H9 (cell line): ENCODE data around the gene HIPK2. TPM values are rescaled to one million over a fixed set of nuclear protein-coding genes. Genes with fewer than 3 reads are reported as not detected.

Experiments
- DNase-seq: peaks from one replicate; pipeline ENCODE4 v3.0.0-alpha.2; 2017
- H2AFZ ChIP-seq: one replicate; pipeline ENCODE4 v1.6.1; 2013; ENCODE audit warnings: mild to moderate bottlenecking, low read length, control low read depth, moderate library complexity
- H2AK5ac ChIP-seq: 2 replicates; pipeline ENCODE4 v1.6.1; 2013; ENCODE audit warnings: low read length, control low read depth, mixed read lengths; ENCODE audit not compliant: insufficient read length
- H2BK120ac ChIP-seq: one replicate; pipeline ENCODE4 v1.6.1; 2013; ENCODE audit warnings: low read depth, mild to moderate bottlenecking, low read length, control low read depth, inconsistent platforms; ENCODE audit not compliant: poor library complexity, severe bottlenecking
- H2BK12ac ChIP-seq: 2 replicates; pipeline ENCODE4 v1.6.1; 2013; ENCODE audit warnings: low read length, control low read depth, mixed read lengths, low read depth; ENCODE audit not compliant: insufficient read length
- H2BK15ac ChIP-seq: 2 replicates; pipeline ENCODE4 v1.6.1; 2013; ENCODE audit warnings: low read depth, low read length, control low read depth
- H2BK20ac ChIP-seq: one replicate; pipeline ENCODE4 v1.6.1; 2013; ENCODE audit warnings: low read depth, mild to moderate bottlenecking, low read length, control low read depth, inconsistent platforms; ENCODE audit not compliant: poor library complexity, severe bottlenecking
- H2BK5ac ChIP-seq: 2 replicates; pipeline ENCODE4 v1.6.1; 2013; ENCODE audit warnings: low read length, control low read depth, mixed read lengths; ENCODE audit not compliant: insufficient read length
- H3K14ac ChIP-seq: 2 replicates; pipeline ENCODE4 v1.6.1; 2013; ENCODE audit warnings: low read length, control low read depth; ENCODE audit not compliant: insufficient read depth
- H3K18ac ChIP-seq: 2 replicates; pipeline ENCODE4 v1.6.1; 2013; ENCODE audit warnings: low read depth, mild to moderate bottlenecking, mixed read lengths, low read length, control low read depth; ENCODE audit not compliant: insufficient read length
- H3K23ac ChIP-seq: 2 replicates; pipeline ENCODE4 v1.6.1; 2013; ENCODE audit warnings: low read length, control low read depth, mixed read lengths, low read depth; ENCODE audit not compliant: insufficient read length
- H3K23me2 ChIP-seq: 2 replicates; pipeline ENCODE4 v1.6.1; 2013; ENCODE audit warnings: low read depth, mild to moderate bottlenecking, mixed read lengths, low read length, control low read depth; ENCODE audit not compliant: insufficient read length, poor library complexity, severe bottlenecking
- H3K27ac ChIP-seq: 2 replicates; pipeline ENCODE4 v1.5.1; 2013; ENCODE audit warnings: low read length, control low read depth, mixed read lengths, low read depth; ENCODE audit not compliant: insufficient read length
- H3K27me3 ChIP-seq: 2 replicates; pipeline ENCODE4 v1.6.1; 2013; ENCODE audit warnings: low read length, control low read depth, inconsistent platforms; ENCODE audit not compliant: insufficient read depth
- H3K4ac ChIP-seq: 2 replicates; pipeline ENCODE4 v1.6.1; 2013; ENCODE audit warnings: low read depth, mild to moderate bottlenecking, control low read depth, inconsistent platforms, low read length, moderate library complexity
- H3K4me1 ChIP-seq: 2 replicates; pipeline ENCODE4 v1.6.1; 2013; ENCODE audit warnings: low read length, control low read depth, inconsistent platforms; ENCODE audit not compliant: insufficient read depth
- H3K4me2 ChIP-seq: 2 replicates; pipeline ENCODE4 v1.6.1; 2013; ENCODE audit warnings: low read length, control low read depth, mixed read lengths; ENCODE audit not compliant: insufficient read length, insufficient read depth
- H3K56ac ChIP-seq: 2 replicates; pipeline ENCODE4 v1.6.1; 2013; ENCODE audit warnings: low read depth, mild to moderate bottlenecking, mixed read lengths, low read length, control low read depth; ENCODE audit not compliant: insufficient read length
- H3K79me1 ChIP-seq: 2 replicates; pipeline ENCODE4 v1.6.1; 2013; ENCODE audit warnings: low read depth, mild to moderate bottlenecking, moderate library complexity, low read length, control low read depth, inconsistent platforms; ENCODE audit not compliant: insufficient read depth, poor library complexity, severe bottlenecking
- H3K79me2 ChIP-seq: 2 replicates; pipeline ENCODE4 v1.6.1; 2013; ENCODE audit warnings: low read length, control low read depth, inconsistent platforms; ENCODE audit not compliant: insufficient read depth
- H3K9ac ChIP-seq: 2 replicates; pipeline ENCODE4 v1.6.1; 2013; ENCODE audit warnings: low read length, control low read depth, mixed read lengths; ENCODE audit not compliant: insufficient read length; ENCODE audit errors: extremely low read depth
- H3K9me3 ChIP-seq: one replicate; pipeline ENCODE4 v1.6.1; 2013; ENCODE audit warnings: low read depth, low read length, inconsistent platforms; ENCODE audit not compliant: control insufficient read depth
- H3T11ph ChIP-seq: one replicate; pipeline ENCODE4 v1.6.1; 2013; ENCODE audit warnings: mild to moderate bottlenecking, low read length, control low read depth, inconsistent platforms
- H4K20me1 ChIP-seq: one replicate; pipeline ENCODE4 v1.6.1; 2013; ENCODE audit not compliant: control insufficient read depth, insufficient read length, insufficient read depth
- H4K5ac ChIP-seq: 2 replicates; pipeline ENCODE4 v1.6.1; 2013; ENCODE audit warnings: low read depth, mild to moderate bottlenecking, mixed read lengths, low read length, control low read depth; ENCODE audit not compliant: insufficient read length
- H4K8ac ChIP-seq: replicated peaks from 2 replicates; pipeline ENCODE4 v1.6.1; 2013; ENCODE audit warnings: low read length, control low read depth, mixed read lengths, low read depth; ENCODE audit not compliant: insufficient read length
- H4K91ac ChIP-seq: 2 replicates; pipeline ENCODE4 v1.6.1; 2013; ENCODE audit warnings: low read depth, mild to moderate bottlenecking, moderate library complexity, mixed read lengths, low read length, control low read depth; ENCODE audit not compliant: insufficient read length
- H3K27ac Mint-ChIP-seq, 3 experiments: 2 replicates in 2 of 3; 3 replicates in 1 of 3; pipeline ENCODE4 v1.8.0; 2020 to 2021; ENCODE audit warnings: mixed read lengths in 3 of 3, mild to moderate bottlenecking in 1 of 3, moderate library complexity in 1 of 3
- H3K27me3 Mint-ChIP-seq: 2 replicates; pipeline ENCODE4 v1.8.0; 2021; ENCODE audit warnings: low read depth, mild to moderate bottlenecking, moderate library complexity, mixed read lengths
- H3K36me3 Mint-ChIP-seq, 3 experiments: 2 replicates in 2 of 3; 3 replicates in 1 of 3; pipeline ENCODE4 v1.8.0; 2020 to 2021; ENCODE audit warnings: low read depth in 3 of 3, mixed read lengths in 3 of 3; ENCODE audit not compliant: insufficient read depth in 1 of 3
- H3K4me1 Mint-ChIP-seq, 2 experiments: 2 replicates each; pipeline ENCODE4 v1.8.0; 2020; ENCODE audit warnings: mixed read lengths in 2 of 2
- H3K4me3 Mint-ChIP-seq, 2 experiments: 2 replicates in 1 of 2; 3 replicates in 1 of 2; pipeline ENCODE4 v1.8.0; 2020 to 2021; ENCODE audit warnings: mild to moderate bottlenecking in 2 of 2, mixed read lengths in 2 of 2, moderate library complexity in 1 of 2
- H3K9me3 Mint-ChIP-seq, 2 experiments: 2 replicates in 1 of 2; 3 replicates in 1 of 2; pipeline ENCODE4 v1.8.0; 2020; ENCODE audit warnings: mild to moderate bottlenecking in 2 of 2, mixed read lengths in 2 of 2, moderate library complexity in 1 of 2
- WGBS: extraction: QIAGEN DNeasy Blood & Tissue Kit; methylation state at CpG from one replicate; pipeline ENCODE4 v1.1.7; 2013; ENCODE audit warnings: missing lambda C conversion rate, low lambda C conversion rate, mixed read lengths; ENCODE audit not compliant: insufficient read length; ENCODE audit errors: extremely low coverage; 5-methylcytosine and 5-hydroxymethylcytosine counted together
- total RNA-seq: library from RNA; stranded (reverse); gene quantifications from 2 replicates; pipeline ENCODE4 v1.2.1, GENCODE V29; 2021
- TF ChIP-seq, protein P1 (sequence below): fragments of 200-600 bp; sonication (generic); conservative IDR thresholded peaks from 3 replicates; pipeline ENCODE4 v1.8.0; 2021; ENCODE audit warnings: antibody characterized with exemption, mild to moderate bottlenecking

HIPK2 gene
- total RNA-seq, 1 experiment from 2014 or later = 21.9 TPM

- Histone ChIP-seq H2BK5ac (no peak overlapping the region), H4K20me1 (no peaks in the 10 kb centered on the region), H3K18ac (no peak overlapping the region), H4K8ac (no peak overlapping the region), H3K23me2 (no peaks in the 10 kb centered on the region), H3K27ac (no peak overlapping the region), H2BK12ac (no peak overlapping the region), H3T11ph (no peak overlapping the region), H3K9ac (no peak overlapping the region), H3K4ac (no peak overlapping the region), H3K56ac (no peak overlapping the region), H3K27me3 (no peaks in the 10 kb centered on the region), H2AFZ (no peak overlapping the region), H3K4me2 (no peak overlapping the region), H3K4me1 (no peaks in the 10 kb centered on the region), H2BK15ac (no peak overlapping the region), H2BK120ac (no peak overlapping the region), H4K91ac (no peak overlapping the region), H3K23ac (no peak overlapping the region), H3K14ac (no peak overlapping the region), H2AK5ac (no peak overlapping the region), H4K5ac (no peak overlapping the region), H2BK20ac (no peak overlapping the region), H3K9me3 (no peaks in the 10 kb centered on the region), H3K79me1 (no peaks in the 10 kb centered on the region), H3K79me2 (no peaks in the 10 kb centered on the region)
- H3K4me3 Mint-ChIP-seq = no peak overlapping the region
- WGBS = no CpG with 5 or more reads among the region's 1 CpG
- no peaks in the 10 kb centered on the region for H3K9me3 Mint-ChIP-seq
- TF ChIP-seq, protein P1, sequence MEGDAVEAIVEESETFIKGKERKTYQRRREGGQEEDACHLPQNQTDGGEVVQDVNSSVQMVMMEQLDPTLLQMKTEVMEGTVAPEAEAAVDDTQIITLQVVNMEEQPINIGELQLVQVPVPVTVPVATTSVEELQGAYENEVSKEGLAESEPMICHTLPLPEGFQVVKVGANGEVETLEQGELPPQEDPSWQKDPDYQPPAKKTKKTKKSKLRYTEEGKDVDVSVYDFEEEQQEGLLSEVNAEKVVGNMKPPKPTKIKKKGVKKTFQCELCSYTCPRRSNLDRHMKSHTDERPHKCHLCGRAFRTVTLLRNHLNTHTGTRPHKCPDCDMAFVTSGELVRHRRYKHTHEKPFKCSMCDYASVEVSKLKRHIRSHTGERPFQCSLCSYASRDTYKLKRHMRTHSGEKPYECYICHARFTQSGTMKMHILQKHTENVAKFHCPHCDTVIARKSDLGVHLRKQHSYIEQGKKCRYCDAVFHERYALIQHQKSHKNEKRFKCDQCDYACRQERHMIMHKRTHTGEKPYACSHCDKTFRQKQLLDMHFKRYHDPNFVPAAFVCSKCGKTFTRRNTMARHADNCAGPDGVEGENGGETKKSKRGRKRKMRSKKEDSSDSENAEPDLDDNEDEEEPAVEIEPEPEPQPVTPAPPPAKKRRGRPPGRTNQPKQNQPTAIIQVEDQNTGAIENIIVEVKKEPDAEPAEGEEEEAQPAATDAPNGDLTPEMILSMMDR = no peak
- peaks cover 0 to 23% (median 13%) of the 10 kb centered on the region in 3 experiments; a peak in 5 of 7 replicates for H3K36me3 Mint-ChIP-seq
- no peaks in the 10 kb centered on the region for H3K4me1 Mint-ChIP-seq
- no peaks in the 10 kb centered on the region for H3K27me3 Mint-ChIP-seq
- DNase-seq = no peak
- H3K27ac Mint-ChIP-seq = no peak overlapping the region; a peak in 1 of 7 replicates
Measured at GRCh38 chr7:139598642-139599041, 179.2 kb downstream of the HIPK2 start.
